ENCODE results near the gene PDGFD. TPM values are rescaled to one million over a fixed set of nuclear protein-coding genes. Genes with fewer than 3 reads are reported as not detected.

Gene PDGFD
- polyA plus RNA-seq, 1 donor from 2014 or later: 1.0 TPM

DNA sequence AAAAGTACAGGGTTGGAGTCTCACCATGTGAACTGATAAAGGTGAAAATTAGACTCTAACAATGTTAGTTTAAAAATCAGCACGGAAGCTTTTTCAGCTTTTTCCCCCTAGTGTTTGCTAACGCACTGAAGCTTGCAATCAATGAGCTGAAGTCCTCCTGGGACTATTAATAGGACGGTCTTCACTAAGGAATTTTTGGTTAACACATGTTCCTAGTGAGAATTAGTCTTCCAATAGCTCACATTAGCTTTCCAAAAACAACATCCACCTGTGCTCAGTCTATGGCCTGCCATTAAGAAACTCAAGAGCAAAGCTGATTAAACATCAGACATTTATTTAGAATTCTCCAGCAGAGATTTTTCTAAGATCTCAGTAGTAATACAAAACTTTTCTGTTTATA, 154.2 kb downstream of the PDGFD start:
- Histone ChIP-seq H3K79me2 (replicated peaks; ENCODE audit: insufficient read depth, low read length) (no peaks in the 10 kb centered on the region), H2AFZ (ENCODE audit: low read depth, low read length) (no peak overlapping the region), H3K36me3 (ENCODE audit: insufficient read depth, low read length) (no peaks in the 10 kb centered on the region), H3K9ac (ENCODE audit: low read length) (no peak overlapping the region), H3K4me3 (ENCODE audit: low read length) (no peak overlapping the region), H3K4me2 (ENCODE audit: low read length) (no peak overlapping the region), H3K27me3 (ENCODE audit: insufficient read depth, low read depth, low read length) (no peaks in the 10 kb centered on the region), H3K9me3 (ENCODE audit: low read length) (no peaks in the 10 kb centered on the region), H3F3A (ENCODE audit: insufficient read depth, low read length, poor library complexity, severe bottlenecking) (no peaks in the 10 kb centered on the region), H3K27ac (ENCODE audit: low read length) (no peak overlapping the region), H3K9me2 (ENCODE audit: insufficient read depth, low read length) (no peaks in the 10 kb centered on the region), H4K20me1 (ENCODE audit: insufficient read depth) (no peaks in the 10 kb centered on the region)
- TF ChIP-seq, protein P1, sequence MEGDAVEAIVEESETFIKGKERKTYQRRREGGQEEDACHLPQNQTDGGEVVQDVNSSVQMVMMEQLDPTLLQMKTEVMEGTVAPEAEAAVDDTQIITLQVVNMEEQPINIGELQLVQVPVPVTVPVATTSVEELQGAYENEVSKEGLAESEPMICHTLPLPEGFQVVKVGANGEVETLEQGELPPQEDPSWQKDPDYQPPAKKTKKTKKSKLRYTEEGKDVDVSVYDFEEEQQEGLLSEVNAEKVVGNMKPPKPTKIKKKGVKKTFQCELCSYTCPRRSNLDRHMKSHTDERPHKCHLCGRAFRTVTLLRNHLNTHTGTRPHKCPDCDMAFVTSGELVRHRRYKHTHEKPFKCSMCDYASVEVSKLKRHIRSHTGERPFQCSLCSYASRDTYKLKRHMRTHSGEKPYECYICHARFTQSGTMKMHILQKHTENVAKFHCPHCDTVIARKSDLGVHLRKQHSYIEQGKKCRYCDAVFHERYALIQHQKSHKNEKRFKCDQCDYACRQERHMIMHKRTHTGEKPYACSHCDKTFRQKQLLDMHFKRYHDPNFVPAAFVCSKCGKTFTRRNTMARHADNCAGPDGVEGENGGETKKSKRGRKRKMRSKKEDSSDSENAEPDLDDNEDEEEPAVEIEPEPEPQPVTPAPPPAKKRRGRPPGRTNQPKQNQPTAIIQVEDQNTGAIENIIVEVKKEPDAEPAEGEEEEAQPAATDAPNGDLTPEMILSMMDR (IDR thresholded peaks at IDR 0.05; ENCODE audit: poor library complexity, severe bottlenecking): no peak
- TF ChIP-seq EZH2 (IDR thresholded peaks at IDR 0.05; ENCODE audit: borderline replicate concordance, insufficient read depth, low read length, poor library complexity, severe bottlenecking) (no peak), REST (IDR thresholded peaks at IDR 0.05; ENCODE audit: borderline replicate concordance) (no peak), TAF1 (IDR thresholded peaks at IDR 0.05; ENCODE audit: low read depth) (no peak), MXI1 (conservative IDR thresholded peaks at IDR 0.05; ENCODE audit: poor library complexity, severe bottlenecking) (no peak), SMC3 (conservative IDR thresholded peaks at IDR 0.05; ENCODE audit: poor library complexity) (no peak), RAD21 (conservative IDR thresholded peaks at IDR 0.05) (no peak), POLR2AphosphoS5 (IDR thresholded peaks at IDR 0.05) (no peak), EP300 (conservative IDR thresholded peaks at IDR 0.05; ENCODE audit: poor library complexity, severe bottlenecking) (no peak)

- H3K4me2 ChIP-seq (ENCODE audit: low read length): no peak overlapping the region
- H3K4me3 ChIP-seq (ENCODE audit: low read length): no peak overlapping the region
- no peaks in the 10 kb centered on the region for H3K27me3 ChIP-seq (ENCODE audit: insufficient read depth, low read depth, low read length)
- H2AFZ ChIP-seq (ENCODE audit: low read depth, low read length): no peak overlapping the region
- no peaks in the 10 kb centered on the region for H4K20me1 ChIP-seq (ENCODE audit: insufficient read depth)
- no peak overlapping the region for H3K9ac ChIP-seq (ENCODE audit: low read length)
- H3F3A ChIP-seq (ENCODE audit: insufficient read depth, low read length, poor library complexity, severe bottlenecking): no peaks in the 10 kb centered on the region
- TF ChIP-seq EZH2 (IDR thresholded peaks at IDR 0.05; ENCODE audit: borderline replicate concordance, insufficient read depth, low read length, poor library complexity, severe bottlenecking): no peak
- TF ChIP-seq RAD21 (conservative IDR thresholded peaks at IDR 0.05): no peak
- TF ChIP-seq REST (IDR thresholded peaks at IDR 0.05; ENCODE audit: borderline replicate concordance): no peak
- TF ChIP-seq POLR2AphosphoS5 (IDR thresholded peaks at IDR 0.05): no peak
- no peak for TF ChIP-seq EP300 (conservative IDR thresholded peaks at IDR 0.05; ENCODE audit: poor library complexity, severe bottlenecking)
- TF ChIP-seq TAF1 (IDR thresholded peaks at IDR 0.05; ENCODE audit: low read depth): no peak
- TF ChIP-seq, protein P1 (IDR thresholded peaks at IDR 0.05; ENCODE audit: poor library complexity, severe bottlenecking): no peak
- TF ChIP-seq SMC3 (conservative IDR thresholded peaks at IDR 0.05; ENCODE audit: poor library complexity): no peak
- TF ChIP-seq MXI1 (conservative IDR thresholded peaks at IDR 0.05; ENCODE audit: poor library complexity, severe bottlenecking): no peak
- no peaks in the 10 kb centered on the region for H3K9me3 ChIP-seq (ENCODE audit: low read length)
- no peaks in the 10 kb centered on the region for H3K79me2 ChIP-seq (replicated peaks; ENCODE audit: insufficient read depth, low read length)
- H3K9me2 ChIP-seq (ENCODE audit: insufficient read depth, low read length): no peaks in the 10 kb centered on the region
- H3K36me3 ChIP-seq (ENCODE audit: insufficient read depth, low read length): no peaks in the 10 kb centered on the region
- no peak overlapping the region for H3K27ac ChIP-seq (ENCODE audit: low read length)
These were observed 158.6 kb downstream of the PDGFD start for GRCh38 chr11:104005234-104005855.

Data from neural cell (in vitro differentiated cells).